Measurements from ENCODE around the gene BRIP1.
"Not testable (repeated sequence)": the region's sequence is repeated elsewhere in the genome, so short reads cannot be mapped to it uniquely, and the experiment has no call there.

BRIP1 gene

DNA sequence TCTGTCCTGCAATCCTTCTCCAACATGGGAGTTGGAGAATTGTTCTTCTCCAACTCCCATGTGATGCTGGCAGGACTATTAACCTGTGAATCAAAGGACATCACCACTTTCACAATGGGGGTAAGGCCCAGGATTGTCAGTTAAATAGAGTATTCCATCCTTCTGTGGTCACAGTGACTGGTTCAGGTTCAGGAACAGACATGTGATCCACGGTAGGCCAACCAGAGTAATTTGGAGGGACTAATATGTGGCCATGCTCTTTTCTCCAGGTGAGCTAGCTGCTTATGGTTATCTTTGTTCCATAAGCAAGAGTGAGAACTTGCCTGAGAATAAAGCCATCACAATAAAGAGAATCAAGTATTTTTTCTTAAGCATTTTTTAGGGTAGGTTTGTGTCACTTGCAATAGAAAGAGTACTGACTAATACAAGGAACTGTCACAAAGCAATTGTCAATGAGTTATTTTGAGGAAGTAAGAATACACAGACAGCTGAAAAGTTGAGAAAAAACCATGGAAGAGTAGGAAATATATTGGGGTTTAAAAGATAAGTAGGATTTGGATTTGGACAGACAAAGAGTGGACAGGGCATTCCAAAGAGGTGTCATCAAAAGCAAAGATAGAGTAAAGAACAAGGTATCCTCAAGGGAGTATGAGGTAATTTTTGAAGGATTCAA lies 63.4 kb downstream of the BRIP1 start:
- DNase-seq (ENCODE audit: low spot score): no peak

DNA sequence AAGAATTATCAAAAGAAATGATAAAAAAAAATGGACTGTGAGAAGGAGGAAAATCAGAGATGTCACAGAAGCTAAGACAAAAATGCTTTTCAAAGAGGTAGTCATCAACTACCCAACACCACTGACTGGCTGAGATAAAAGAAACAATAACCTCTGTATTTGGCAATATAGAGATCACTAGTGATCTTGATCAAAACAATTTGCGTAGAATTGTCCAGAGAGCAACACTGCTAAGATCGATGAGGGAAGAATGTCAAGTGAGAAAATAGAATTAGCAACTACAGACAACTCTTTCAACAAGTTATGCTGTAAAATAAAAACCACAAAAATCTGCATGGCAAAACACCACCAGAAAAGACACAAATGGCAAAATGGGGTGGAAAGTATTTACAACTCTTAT lies 66.0 kb downstream of the BRIP1 start:
- no peak for DNase-seq (ENCODE audit: low spot score)

DNA sequence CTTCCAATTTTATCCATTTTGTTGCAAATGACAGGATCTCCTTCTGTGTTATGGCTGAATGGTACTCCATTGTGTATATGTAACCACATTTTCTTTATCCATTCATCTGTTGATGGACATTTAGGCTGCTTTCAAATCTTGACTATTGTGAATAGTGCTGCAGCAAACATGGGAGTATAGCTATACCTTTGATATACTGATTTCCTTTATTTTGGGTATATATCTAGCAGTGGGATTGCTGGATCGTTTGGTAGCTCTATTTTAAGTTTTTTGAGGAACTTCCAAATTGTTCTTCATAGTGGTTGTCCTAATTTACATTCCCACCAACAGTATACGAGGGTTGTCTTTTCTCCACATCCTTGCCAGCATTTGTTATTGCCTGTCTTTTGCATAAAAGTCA lies 67.8 kb downstream of the BRIP1 start:
- DNase-seq (ENCODE audit: low spot score): no peak

DNA sequence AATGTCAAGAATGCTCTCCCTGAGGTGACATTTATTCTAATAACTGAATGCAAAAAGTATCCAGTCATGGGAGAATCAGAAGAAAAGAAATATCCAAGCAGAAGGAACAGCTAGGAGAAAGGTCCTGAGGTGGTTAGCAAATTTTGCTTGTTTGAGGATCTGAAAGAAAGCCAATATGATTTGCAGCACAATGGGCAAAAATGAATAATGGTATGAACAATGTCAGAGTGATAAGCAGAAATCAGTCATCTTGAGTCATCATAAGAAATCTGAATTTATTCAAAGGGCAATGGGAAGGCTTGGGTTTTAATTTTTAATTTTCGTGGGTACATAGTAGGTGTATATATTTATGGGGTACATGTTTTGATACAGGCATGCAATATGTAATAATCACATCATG lies 68.5 kb downstream of the BRIP1 start:
- DNase-seq (ENCODE audit: low spot score): no peak

DNA sequence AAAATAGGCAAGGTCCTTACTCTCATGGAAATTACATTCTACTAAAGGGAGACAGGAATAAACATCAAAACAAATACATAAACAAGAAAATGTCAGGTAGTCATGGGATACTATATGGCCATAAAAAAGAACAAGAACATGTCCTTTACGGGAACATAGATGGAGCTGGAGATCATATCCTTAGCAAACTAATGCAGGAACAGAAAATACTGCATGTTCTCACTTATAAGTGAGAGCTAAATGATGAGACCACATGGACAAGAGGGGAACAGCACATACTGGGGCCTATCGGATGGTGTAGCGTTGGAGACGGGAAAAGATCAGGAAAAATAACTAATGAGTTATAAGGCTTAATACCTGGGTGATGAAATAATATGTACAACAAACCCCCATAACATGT lies 69.1 kb downstream of the BRIP1 start:
- DNase-seq (ENCODE audit: low spot score): no peak

DNA sequence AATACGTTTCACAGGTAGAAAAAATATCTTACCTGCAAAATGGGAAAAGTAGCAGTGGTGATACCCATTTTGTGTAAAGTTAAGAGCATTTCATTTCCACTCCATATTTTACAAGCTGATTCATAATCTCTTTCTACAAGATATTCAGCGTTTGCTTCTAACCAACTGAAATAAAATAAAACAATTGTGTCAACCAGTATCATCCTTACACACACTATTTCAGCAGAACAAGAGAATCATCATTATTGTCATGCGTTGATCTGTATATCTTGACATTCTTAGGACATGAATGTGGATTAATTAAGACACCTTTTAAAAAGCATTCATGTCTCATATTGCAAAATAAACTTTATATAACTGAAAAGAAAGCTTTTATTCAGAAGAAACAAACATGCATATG lies 69.8 kb downstream of the BRIP1 start:
- DNase-seq (ENCODE audit: low spot score): no peak

DNA sequence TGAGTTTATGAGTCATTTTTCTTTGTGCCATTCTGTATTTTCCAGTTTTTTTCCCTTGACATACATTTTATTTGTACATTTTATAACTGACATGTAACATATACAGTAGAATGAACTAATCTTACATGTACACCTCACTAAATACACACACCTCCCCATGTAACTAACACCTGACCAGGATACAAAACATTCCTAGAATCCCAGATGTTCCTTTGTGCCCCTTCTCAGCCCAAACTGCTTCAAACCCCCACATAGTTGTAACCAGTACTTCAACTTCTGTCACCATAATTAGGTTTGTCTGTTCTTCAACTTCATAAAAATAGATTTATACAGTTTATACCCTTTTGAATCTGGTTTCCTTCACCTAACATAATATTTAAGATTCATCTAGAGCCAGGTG lies 73.5 kb downstream of the BRIP1 start:
- no peak for DNase-seq (ENCODE audit: low spot score)

DNA sequence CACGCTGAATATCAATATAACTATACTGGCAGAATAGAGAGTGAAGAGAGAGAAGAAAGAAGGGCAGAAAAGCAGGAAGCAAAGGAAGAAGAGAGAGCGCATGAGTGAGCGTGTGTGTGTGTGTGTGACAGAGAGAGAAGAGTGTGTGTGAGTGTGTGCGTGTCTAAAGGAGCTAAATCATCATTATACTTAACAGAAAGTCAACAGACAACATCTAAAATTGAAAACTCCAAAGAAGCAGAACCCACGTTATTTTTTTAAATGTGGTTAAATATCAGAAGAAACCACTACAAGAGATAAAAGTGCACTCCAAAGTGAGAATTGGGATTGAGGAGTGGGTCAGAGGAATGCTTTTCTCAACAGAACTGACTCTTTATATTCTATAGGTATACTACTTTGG lies 77.2 kb downstream of the BRIP1 start:
- no peak for DNase-seq (ENCODE audit: low spot score)

DNA sequence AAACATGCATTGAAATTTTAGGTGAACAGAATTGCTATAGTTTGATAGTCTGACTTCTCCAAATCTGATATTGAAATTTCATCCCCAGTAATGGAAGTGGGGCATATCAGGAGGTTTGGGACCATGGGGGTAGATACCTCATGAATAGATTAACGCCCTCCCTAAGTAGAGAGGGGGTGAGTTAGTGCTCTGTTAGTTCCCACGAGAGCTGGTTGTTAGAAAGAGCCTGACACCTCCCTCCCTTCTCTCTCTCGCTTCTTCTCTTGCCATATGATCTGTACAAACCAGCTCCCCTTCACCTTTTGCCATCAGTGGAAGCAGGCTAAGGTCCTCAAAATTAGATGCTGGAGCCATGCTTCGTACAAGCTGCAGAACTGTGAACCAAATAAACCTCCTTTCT lies 78.8 kb downstream of the BRIP1 start:
- no peak for DNase-seq (ENCODE audit: low spot score)

DNA sequence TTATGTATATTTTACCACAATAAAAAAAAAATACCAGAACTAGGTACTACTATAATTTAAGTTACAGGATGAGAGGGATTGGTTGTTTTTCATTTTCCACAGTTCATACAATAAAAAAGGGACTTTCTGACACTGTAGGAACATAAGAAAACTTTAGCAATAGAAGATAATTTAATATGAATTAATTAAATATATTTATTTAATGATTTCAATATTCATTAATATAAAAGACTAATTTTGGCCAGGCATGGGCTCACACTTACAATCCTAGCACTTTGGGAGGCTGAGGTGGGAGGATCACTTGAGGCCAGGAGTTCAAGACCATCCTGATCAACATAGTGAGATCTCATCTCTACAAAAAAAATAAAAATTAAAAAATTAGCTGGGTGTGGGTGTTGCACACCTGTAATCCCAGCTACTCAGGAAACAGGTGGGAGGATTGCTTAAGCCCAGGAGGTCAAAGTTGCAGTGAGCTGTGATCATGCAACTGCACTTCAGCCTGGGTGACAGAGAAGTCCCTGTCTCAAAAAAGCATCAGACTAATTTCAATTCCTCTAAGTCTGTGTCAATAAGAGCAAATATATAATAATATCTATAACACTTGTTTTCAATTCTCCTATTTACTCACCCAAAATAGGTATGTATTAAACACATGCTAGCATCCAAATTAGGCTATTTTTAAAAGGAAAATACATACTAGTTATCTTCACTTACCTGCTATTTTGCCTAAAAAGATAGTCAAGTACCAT lies 79.6 kb downstream of the BRIP1 start:
- DNase-seq (ENCODE audit: low spot score): no peak

DNA sequence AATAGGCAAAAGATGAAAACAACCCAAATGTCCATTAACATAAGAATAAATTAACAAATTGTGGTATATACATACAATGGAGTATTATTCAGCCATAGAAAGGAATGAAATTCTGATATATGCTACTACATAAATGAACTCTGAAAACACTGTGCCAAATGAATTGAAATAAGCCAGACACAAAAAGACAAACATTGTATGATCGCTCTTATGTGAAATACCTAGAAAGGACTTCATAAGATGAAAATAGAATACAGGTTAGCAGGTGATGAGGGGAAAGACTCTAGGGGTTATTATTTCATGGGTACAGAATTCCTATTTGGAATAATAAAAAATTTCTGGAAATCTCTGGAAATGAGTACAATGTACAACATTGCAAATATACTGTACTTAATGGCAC lies 80.2 kb downstream of the BRIP1 start:
- no peak for DNase-seq (ENCODE audit: low spot score)

DNA sequence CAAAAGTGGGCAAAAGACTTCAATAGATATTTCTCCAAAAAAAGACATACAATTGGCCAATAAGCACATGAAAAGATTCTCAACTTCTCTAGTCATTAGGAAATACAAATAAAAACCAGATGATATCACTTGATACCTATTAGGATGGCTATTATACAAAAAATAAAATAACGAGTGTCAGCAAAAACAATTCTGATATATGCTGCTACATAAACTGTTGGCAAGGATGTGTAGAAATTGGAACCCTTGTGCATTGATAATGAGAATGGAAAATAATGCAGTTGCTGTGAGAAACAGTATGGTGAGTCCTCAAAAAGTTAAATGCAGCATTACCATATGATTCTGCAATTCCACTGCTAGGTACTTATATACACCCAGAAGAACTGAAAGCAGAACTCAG lies 80.6 kb downstream of the BRIP1 start:
- DNase-seq (ENCODE audit: low spot score): no peak

DNA sequence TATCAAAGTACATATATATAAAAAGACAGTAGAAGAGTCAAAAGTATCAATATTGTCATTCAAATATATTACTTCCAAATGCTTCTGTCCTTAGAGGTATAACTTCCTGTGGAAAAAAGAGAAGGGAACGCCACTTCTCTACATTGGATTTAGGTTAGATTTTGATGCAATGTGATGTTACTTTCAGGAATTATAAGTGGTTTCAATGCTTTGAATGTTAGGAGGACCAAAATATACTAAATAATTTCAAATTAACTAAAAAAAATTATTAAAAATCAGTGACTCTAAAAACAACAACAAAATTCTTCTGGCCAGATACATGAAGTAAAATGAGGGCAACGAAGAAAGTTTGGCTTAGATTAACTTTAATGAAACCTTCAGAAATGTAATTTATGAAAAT lies 88.0 kb downstream of the BRIP1 start:
- no peak for DNase-seq (ENCODE audit: low spot score)

DNA sequence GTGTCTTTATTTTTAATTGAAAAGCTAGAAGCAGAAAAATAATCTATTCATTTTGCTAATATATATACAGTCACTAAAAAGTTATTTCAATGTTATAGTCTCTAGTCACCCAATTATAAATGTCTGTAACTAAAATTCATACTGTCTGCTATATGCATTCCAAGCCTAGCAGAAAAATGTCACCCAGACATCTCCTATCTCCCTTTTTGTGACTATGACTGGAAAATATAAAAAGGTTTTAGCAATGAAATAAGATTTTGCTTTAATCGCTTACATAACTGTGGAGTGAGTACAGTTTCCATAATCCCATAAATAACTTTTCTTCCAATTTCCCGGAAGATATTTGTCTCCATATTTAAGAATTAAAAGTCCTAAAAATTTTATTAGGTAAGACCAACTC lies 88.6 kb downstream of the BRIP1 start:
- DNase-seq (ENCODE audit: low spot score): no peak

DNA sequence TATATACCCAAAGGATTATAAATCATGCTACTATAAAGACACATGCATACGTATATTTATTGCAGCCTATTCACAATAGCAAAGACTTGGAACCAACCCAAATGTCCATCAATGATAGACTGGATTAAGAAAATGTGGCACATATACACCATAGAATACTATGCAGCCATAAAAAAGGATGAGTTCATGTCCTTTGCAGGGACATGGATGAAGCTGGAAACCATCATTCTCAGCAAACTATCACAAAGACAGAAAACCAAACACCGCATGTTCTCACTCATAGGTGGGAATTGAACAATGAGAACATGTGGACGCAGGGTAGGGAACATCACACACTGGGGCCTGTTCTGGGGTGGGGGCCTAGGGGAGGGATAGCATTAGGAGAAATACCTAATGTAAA lies 89.2 kb downstream of the BRIP1 start:
- DNase-seq (ENCODE audit: low spot score): not testable (repeated sequence)

DNA sequence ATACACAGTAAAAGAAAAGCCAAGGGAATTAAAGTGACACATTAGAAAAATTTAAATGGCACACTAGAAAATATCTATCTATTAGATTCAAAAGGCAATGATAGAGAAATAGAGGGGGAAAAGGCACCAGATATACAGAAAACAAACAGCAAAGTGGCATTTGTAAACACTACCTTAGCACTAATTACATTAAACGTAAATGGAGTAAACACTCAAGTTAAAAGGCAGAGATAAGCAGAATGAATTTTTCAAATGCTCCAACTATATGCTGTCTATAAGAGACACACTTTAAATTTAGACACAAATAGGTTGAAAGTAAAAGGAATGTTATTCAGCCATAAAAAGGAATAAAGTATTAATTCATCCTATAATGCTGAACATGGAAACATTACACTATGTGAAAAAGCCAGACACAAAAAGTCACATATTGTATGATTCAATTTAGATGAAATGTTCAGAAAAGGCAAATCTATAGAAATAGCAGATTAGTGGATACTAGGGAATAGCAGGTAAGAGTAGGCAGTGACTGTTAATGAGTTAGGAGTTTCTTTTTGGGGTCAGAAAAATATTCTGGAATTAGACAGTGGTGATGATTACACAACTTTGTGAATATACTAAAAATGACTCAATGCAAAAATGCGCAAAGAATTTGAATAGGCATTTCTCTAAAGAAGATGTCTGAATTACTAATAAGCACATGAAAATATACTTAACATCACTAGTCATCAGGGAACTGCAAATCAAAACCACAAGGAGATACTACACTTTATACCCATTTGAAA lies 92.4 kb downstream of the BRIP1 start:
- DNase-seq (ENCODE audit: low spot score): no peak

DNA sequence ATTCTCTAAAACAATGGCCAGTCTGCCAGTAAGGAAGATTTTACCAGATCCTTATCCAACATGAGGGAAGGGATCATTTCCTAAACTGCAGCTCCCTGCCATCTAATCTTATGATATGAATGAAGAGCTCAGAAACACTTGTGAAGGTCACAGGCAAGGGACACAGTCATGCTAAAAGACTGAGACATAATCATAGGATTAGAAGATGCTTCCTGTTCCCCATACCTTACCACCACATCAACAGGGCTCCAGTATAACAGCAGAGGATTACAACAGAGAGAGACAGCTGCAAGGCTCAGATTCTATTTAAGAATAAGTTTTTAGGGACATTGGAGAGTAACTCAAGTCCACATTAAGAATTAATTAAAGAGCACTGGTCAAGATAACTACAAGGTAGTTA lies 93.3 kb downstream of the BRIP1 start:
- no peak for DNase-seq (ENCODE audit: low spot score)

DNA sequence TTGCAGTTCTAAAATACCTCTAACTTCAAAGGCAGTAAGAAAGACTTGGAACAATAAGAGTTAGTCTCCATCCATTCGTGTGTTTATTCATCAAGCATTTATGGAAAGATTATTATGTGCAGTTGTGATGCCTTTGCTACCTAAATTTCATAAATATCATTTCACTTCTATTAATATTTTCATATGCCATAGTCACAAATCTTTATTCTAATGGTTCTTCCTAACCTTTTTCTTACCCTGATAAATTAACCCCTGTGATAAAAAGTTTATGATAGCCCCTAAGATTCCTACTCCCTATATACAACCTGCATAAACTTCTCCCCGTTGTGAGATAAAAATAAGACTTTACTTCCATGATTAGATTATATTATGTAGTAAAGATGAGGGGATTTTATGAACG lies 94.9 kb downstream of the BRIP1 start:
- no peak for DNase-seq (ENCODE audit: low spot score)

DNA sequence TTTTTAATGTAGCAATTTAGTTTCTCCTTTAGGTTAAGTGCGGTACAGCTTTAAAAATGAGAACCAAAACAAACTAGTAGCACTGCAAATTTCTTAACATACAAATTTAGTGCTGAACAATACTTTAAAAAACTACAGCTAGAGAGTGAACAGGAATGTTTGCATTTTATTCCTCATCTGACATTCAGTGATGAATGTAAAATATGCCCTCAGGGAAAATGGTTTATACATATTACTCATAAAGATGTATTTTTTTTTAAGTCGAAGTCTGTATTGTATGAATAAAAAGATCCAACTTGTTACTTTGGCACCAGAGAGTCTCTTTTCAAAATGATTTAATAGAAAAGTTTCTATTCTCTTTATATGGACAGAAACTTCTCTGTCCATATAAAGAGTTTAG lies 96.8 kb downstream of the BRIP1 start:
- DNase-seq (ENCODE audit: low spot score): no peak

DNA sequence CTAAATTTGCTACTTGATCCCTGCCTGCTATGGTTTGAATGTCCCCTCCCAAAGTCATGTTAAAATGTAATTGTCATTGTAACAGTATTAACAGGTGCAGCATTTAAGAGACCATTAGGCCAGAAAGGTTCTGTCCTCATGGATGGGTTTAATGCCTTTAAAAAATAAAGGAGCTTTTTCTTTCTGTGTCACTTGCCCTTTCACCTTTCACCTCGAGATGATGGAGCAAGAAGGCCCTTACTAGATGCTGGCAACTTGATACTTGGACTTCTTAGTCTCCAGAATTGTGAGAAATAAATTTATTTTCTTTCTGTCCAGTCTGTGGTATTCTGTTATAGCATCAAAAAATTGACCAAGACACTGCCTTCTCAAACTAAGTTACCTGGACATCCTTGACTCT lies 98.5 kb downstream of the BRIP1 start:
- no peak for DNase-seq (ENCODE audit: low spot score)

DNA sequence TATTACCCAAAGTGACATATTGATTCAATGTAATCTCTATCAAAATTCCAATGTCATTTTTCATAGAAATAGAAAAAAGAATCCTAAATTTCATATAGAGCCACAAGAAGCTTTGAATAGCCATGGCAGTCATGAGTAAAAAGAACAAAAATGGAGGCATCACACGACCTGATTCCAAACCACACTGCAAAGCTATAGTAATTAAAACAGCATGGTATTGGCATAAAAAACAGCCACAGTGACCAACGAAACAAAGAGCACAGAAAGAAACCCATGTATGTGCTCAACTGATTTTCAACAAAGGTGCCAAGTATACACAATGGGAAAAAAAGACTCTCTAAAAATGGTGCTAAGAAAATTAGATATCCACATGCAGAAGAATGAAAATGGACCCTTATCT lies 101.5 kb downstream of the BRIP1 start:
- no peak for DNase-seq (ENCODE audit: low spot score)

DNA sequence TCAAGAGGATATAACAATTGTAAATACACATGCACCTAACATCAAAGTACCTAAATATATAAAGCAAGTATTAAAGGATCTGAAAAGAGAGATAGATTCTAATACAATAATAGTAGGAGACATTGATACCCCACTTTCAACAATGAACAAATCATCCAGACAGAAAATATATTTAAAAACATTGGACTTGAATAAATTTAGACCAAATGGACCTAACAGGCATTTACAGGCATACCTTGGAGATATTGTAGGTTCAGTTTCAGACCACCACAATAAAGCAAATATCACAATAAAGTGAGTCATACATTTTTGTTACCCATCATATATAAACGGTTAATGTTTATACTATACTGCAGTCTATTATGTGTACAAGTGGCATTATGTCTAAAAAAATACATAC lies 104.0 kb downstream of the BRIP1 start:
- no peak for DNase-seq (ENCODE audit: low spot score)

DNA sequence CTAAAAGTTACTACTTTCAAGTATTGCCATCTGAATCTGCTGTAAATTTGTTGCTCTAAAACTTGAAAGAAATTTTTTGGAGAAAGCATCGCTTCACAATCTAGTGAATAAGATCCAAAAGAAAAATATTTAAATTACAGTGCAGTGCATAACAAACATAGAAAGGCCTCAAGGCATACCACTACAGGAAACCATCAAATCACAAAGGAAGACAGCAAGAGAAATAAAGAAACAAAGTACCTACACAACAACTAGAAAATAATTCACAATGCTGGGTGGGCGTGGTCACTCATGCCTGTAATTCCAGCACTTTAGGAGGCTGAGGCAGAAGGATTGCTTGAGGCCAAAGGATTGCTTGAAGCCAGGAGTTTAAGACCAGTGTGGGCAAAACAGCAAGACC lies 104.9 kb downstream of the BRIP1 start:
- DNase-seq (ENCODE audit: low spot score): no peak

All from AG08396 (cell line).